Activated naive CD8-positive, alpha-beta T cell treated with anti-CD3 and anti-CD28 coated beads, Interleukin-2, amount 50 U/mL, for 24 hours (primary cell): ENCODE results near the gene LRMDA.

ENCODE experiments used
- ATAC-seq: fragments of 150-1000 bp; cut with Tn5 transposase; one replicate; pipeline ENCODE4 v1.10.0; 2021
- DNase-seq: peaks from one replicate; pipeline ENCODE4 v3.0.0; 2021
- H3K27ac Mint-ChIP-seq: one replicate; pipeline ENCODE4 v1.8.0; 2021; ENCODE audit warnings: mild to moderate bottlenecking, mixed read lengths
- H3K27me3 Mint-ChIP-seq: one replicate; pipeline ENCODE4 v1.8.0; 2021; ENCODE audit warnings: mixed read lengths
- H3K36me3 Mint-ChIP-seq: one replicate; pipeline ENCODE4 v1.8.0; 2021; ENCODE audit warnings: low read depth, mixed read lengths
- H3K4me1 Mint-ChIP-seq: one replicate; pipeline ENCODE4 v1.8.0; 2021; ENCODE audit warnings: mixed read lengths
- H3K4me3 Mint-ChIP-seq: one replicate; pipeline ENCODE4 v1.8.0; 2021; ENCODE audit warnings: mild to moderate bottlenecking, moderate library complexity, mixed read lengths
- H3K9me3 Mint-ChIP-seq: one replicate; pipeline ENCODE4 v1.8.0; 2021; ENCODE audit warnings: mixed read lengths

LRMDA gene

GRCh38 chr10:76291175-76291574 is 859.8 kb downstream of the LRMDA start:
- ATAC-seq (no peak), DNase-seq (no peak)
- H3K9me3 Mint-ChIP-seq = no peaks in the 10 kb centered on the region
- no peaks in the 10 kb centered on the region for H3K4me1 Mint-ChIP-seq
- no peaks in the 10 kb centered on the region for H3K36me3 Mint-ChIP-seq
- no peak overlapping the region for H3K4me3 Mint-ChIP-seq
- H3K27ac Mint-ChIP-seq = no peak overlapping the region
- H3K27me3 Mint-ChIP-seq = no peaks in the 10 kb centered on the region

DNA sequence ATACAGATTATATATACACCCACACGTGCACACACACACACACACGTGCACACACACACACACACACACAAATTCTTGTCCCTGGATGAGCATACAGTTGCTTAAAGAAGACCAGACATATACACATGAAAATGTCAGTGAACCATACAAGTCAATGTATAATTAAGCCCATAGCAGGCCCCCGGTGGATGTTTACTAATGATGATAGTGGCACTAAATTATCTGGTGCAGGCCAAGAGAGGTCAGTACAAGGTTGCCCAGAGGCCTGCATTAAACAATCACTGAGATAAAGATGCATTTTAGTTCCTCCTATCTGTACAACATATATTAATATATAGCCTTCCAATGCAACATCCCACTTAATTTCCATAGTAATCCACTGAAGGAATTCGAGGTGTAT is 860.5 kb downstream of the LRMDA start:
- H3K27me3 Mint-ChIP-seq = no peaks in the 10 kb centered on the region
- no peaks in the 10 kb centered on the region for H3K9me3 Mint-ChIP-seq
- no peaks in the 10 kb centered on the region for H3K36me3 Mint-ChIP-seq
- no peak overlapping the region for H3K27ac Mint-ChIP-seq
- no peak for DNase-seq
- H3K4me3 Mint-ChIP-seq = no peak overlapping the region
- H3K4me1 Mint-ChIP-seq = no peaks in the 10 kb centered on the region
- no peak for ATAC-seq

DNA sequence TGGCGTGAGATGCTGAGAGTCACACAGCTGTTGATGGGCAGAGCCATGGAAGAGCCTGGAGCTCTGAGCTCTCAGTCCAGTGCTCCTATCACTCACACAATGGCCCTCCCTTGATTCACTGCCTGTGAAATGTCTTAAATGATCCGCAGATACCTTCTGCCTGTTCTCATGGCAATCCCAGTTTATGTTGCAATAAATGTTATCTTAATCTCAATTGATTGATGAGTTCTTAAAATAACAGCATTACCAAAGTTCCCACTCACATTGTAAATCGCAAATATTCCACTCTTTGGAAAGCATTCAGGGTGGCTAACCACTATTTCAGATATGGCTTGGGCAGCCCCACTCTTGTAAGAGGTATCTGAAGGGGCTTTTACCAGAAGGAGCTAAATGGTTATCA is 865.5 kb downstream of the LRMDA start:
- no peak for ATAC-seq
- no peak for DNase-seq
- H3K36me3 Mint-ChIP-seq = no peaks in the 10 kb centered on the region
- no peaks in the 10 kb centered on the region for H3K27me3 Mint-ChIP-seq
- H3K4me1 Mint-ChIP-seq = no peaks in the 10 kb centered on the region
- no peaks in the 10 kb centered on the region for H3K9me3 Mint-ChIP-seq
- H3K27ac Mint-ChIP-seq = no peak overlapping the region
- H3K4me3 Mint-ChIP-seq = no peak overlapping the region

DNA sequence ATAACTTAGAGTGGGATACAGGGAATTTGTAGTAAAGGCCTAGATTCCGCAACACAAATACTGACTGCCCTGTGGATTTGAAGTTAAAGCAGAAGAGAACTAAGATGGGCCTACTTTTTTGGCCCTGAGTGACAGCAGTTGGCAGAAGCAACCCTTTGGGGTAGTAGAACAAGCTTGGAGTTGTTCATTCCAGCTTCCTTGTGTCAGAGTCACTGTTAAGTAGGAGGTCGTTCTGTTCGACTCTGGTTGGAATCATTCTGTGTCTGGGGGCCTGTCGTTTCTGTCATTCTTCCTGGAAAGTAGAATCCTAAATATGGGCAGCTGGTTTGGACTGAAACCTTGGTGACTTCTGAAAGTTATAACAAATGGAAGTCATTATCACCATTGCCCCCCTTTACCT is 865.9 kb downstream of the LRMDA start:
- no peak overlapping the region for H3K4me3 Mint-ChIP-seq
- H3K27me3 Mint-ChIP-seq = no peaks in the 10 kb centered on the region
- no peaks in the 10 kb centered on the region for H3K36me3 Mint-ChIP-seq
- H3K27ac Mint-ChIP-seq = no peak overlapping the region
- DNase-seq = no peak
- H3K9me3 Mint-ChIP-seq = no peaks in the 10 kb centered on the region
- ATAC-seq = no peak
- no peaks in the 10 kb centered on the region for H3K4me1 Mint-ChIP-seq

DNA sequence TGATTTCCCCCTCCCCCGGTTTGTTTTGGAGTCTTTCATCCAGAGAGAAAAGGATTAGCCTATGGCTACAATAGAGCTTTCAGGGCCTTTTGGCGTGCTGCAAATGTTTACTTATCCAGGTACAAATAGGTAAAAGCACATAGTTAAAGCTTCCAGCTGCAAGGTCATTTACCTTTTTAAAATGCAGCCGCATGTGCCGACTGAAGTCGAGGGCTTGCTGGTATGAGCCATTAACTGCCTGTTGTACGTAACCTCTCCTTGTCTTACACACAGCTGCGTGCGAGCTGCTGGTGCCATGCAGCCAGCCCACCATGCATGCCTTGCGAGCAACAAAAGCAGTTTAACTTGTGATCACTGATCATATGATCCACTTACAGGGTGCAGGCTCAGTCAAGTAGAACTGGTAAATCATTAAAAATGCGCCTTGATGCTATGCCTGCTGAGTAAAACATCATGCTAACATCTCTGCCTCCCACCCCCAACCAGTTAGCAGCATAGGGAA is 866.4 kb downstream of the LRMDA start:
- ATAC-seq = no peak

DNA sequence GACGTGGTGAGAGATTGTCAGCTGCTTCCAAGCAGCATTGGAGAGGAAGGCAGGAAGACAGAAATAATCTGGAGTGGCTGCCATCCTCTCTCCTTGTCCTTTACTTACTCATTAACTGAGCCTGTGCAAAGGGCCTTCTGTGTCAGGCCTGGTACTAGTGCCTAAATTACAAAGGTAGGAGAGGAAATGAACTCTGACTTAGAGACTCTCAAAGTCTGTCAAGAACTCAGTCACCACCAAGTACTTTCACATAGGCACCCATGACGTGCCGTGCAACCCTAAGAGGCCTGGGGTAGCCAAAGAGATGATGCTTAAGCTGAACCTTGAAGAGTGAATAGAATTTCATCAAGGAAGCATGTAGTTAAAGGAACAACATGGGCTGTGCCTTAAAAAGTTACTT is 866.9 kb downstream of the LRMDA start:
- H3K4me3 Mint-ChIP-seq = no peak overlapping the region
- no peak overlapping the region for H3K27ac Mint-ChIP-seq
- H3K27me3 Mint-ChIP-seq = no peaks in the 10 kb centered on the region
- no peak for ATAC-seq
- no peaks in the 10 kb centered on the region for H3K9me3 Mint-ChIP-seq
- H3K36me3 Mint-ChIP-seq = no peaks in the 10 kb centered on the region
- no peak for DNase-seq
- no peaks in the 10 kb centered on the region for H3K4me1 Mint-ChIP-seq

More for the DNA sequence above, 866.4 kb downstream of the LRMDA start:
- Mint-ChIP-seq H3K36me3 (no peaks in the 10 kb centered on the region), H3K4me3 (no peak overlapping the region), H3K4me1 (no peaks in the 10 kb centered on the region), H3K27me3 (no peaks in the 10 kb centered on the region), H3K27ac (no peak overlapping the region), H3K9me3 (no peaks in the 10 kb centered on the region)
- no peak for DNase-seq

GRCh38 chr10:76299501-76299900 is 868.1 kb downstream of the LRMDA start:
- H3K36me3 Mint-ChIP-seq = no peaks in the 10 kb centered on the region
- no peak overlapping the region for H3K4me3 Mint-ChIP-seq
- H3K27me3 Mint-ChIP-seq = no peaks in the 10 kb centered on the region
- H3K4me1 Mint-ChIP-seq = no peaks in the 10 kb centered on the region
- ATAC-seq = no peak
- H3K9me3 Mint-ChIP-seq = no peaks in the 10 kb centered on the region
- no peak overlapping the region for H3K27ac Mint-ChIP-seq
- no peak for DNase-seq

DNA sequence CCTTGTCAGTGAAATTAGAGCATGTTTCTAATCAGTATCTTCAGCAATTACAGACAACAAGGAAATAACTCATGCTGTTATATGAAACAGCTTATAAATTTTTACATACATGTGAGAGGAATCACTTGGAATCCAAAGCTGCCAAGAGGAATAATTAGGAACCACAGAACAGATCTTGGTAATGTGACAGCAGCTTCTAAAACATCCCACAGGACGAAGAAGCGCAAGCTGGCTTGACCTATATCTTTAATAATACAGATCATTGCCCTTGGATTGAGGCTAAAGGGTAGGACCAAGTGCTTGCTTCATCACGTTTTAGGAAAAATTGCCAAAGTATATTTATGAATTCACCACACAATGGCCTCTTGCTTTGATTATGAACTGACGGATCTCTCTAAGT is 869.8 kb downstream of the LRMDA start:
- H3K9me3 Mint-ChIP-seq = no peaks in the 10 kb centered on the region
- H3K27me3 Mint-ChIP-seq = peaks cover 2% of the 10 kb centered on the region
- DNase-seq = no peak
- ATAC-seq = no peak
- H3K27ac Mint-ChIP-seq = no peak overlapping the region
- H3K36me3 Mint-ChIP-seq = no peaks in the 10 kb centered on the region
- no peaks in the 10 kb centered on the region for H3K4me1 Mint-ChIP-seq
- no peak overlapping the region for H3K4me3 Mint-ChIP-seq

DNA sequence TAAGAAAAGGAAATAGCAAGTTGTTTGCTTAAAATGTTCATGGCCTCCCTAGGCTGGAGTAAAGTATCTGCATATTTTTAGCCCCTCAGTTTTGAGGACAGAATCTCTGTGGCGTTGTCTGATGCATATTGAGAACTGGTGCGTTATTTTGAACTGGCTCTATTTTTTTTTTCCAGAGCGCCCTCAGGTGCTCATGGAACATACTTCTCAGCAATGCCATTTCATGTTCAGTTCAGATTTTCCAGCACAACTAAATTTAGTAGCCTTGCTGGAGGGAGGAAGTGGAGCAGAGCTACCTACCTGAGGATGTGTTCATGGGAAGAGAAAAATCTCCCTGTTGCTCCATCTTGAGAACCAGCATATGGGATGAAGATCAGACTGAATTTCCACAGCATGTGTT is 870.5 kb downstream of the LRMDA start:
- Mint-ChIP-seq H3K9me3 (no peaks in the 10 kb centered on the region), H3K27ac (no peak overlapping the region), H3K27me3 (peaks cover 2% of the 10 kb centered on the region), H3K4me3 (no peak overlapping the region), H3K4me1 (no peaks in the 10 kb centered on the region), H3K36me3 (no peaks in the 10 kb centered on the region)
- no peak for ATAC-seq
- no peak for DNase-seq

- H3K27me3 Mint-ChIP-seq = peaks cover 2% of the 10 kb centered on the region
- H3K4me3 Mint-ChIP-seq = no peak overlapping the region
- H3K36me3 Mint-ChIP-seq = no peaks in the 10 kb centered on the region
- DNase-seq (no peak), ATAC-seq (no peak)
- peaks cover 4% of the 10 kb centered on the region for H3K9me3 Mint-ChIP-seq
- no peaks in the 10 kb centered on the region for H3K4me1 Mint-ChIP-seq
- H3K27ac Mint-ChIP-seq = no peak overlapping the region
These were observed 871.1 kb downstream of the LRMDA start for GRCh38 chr10:76302481-76302880.

GRCh38 chr10:76302961-76303630 is 871.7 kb downstream of the LRMDA start:
- no peak overlapping the region for H3K4me3 Mint-ChIP-seq
- no peak for ATAC-seq

DNA sequence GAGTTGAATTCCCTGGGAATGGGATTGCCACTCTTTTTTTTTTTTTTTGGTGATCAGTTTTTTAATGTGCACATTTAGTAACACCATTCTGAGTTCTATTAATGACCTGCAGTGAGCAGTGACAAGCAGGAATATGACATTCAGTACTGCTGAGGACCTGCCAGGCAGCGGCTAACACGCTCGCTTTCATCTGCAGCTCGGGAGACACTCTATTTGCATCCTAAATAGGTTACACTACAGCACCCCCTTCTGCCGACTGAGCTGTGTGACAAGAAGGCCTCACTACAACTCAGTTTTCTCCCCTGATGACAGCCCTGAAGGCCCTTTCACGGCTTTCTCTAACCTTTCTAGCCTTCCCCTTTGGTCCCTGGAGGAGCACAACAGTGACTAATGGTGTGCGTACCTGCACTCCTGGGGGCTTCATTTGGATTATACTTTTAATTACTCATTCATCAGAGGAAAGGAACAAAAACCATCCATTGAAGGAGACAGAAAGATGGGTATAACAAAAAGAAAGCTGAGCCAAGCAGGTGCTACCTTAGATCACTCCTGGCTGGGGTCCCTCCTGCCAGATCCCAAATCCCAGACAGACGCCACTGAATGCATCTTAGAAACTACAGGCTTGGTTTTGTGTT is 872.4 kb downstream of the LRMDA start:
- Mint-ChIP-seq H3K36me3 (no peaks in the 10 kb centered on the region), H3K4me3 (no peak overlapping the region), H3K27ac (no peak overlapping the region), H3K27me3 (peaks cover 4% of the 10 kb centered on the region), H3K4me1 (no peaks in the 10 kb centered on the region), H3K9me3 (peaks cover 4% of the 10 kb centered on the region)
- DNase-seq = no peak
- peak; percentile 36 for ATAC-seq

More at GRCh38 chr10:76302961-76303630, 871.7 kb downstream of the LRMDA start:
- H3K27me3 Mint-ChIP-seq = peaks cover 4% of the 10 kb centered on the region
- no peak overlapping the region for H3K27ac Mint-ChIP-seq
- H3K36me3 Mint-ChIP-seq = no peaks in the 10 kb centered on the region
- no peak for DNase-seq
- peaks cover 4% of the 10 kb centered on the region for H3K9me3 Mint-ChIP-seq
- no peaks in the 10 kb centered on the region for H3K4me1 Mint-ChIP-seq

- Mint-ChIP-seq H3K4me3 (no peak overlapping the region), H3K27me3 (peaks cover 4% of the 10 kb centered on the region), H3K27ac (no peak overlapping the region), H3K36me3 (no peaks in the 10 kb centered on the region), H3K4me1 (no peaks in the 10 kb centered on the region), H3K9me3 (peaks cover 4% of the 10 kb centered on the region)
- no peak for DNase-seq
- ATAC-seq = no peak
These were observed 874.6 kb downstream of the LRMDA start for GRCh38 chr10:76305930-76306615.

- ATAC-seq (no peak), DNase-seq (no peak)
- Mint-ChIP-seq H3K27ac (no peak overlapping the region), H3K27me3 (peaks cover 4% of the 10 kb centered on the region), H3K9me3 (peaks cover 4% of the 10 kb centered on the region), H3K4me1 (no peaks in the 10 kb centered on the region), H3K36me3 (no peaks in the 10 kb centered on the region), H3K4me3 (no peak overlapping the region)
These were observed 875.4 kb downstream of the LRMDA start for GRCh38 chr10:76306856-76307255.

DNA sequence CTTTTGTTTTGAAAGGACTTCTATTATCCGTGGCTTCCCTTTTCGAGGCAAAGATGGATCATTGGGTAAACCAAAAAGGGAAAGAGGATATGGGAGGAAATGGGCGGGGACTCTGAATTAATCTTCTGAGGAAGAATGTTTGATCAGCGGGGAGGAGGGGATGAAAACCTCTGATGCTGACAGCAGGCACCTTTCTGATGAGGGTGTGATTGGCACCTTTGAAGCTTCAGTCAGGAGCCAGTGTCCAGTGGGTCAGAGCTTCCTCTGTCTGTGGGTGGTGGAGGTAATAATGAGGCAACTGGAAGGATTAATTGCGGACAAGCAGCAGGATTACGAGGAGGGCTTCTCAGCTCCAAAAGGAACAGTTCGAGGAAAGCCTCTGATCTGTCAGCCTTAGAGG is 877.6 kb downstream of the LRMDA start:
- no peak overlapping the region for H3K27ac Mint-ChIP-seq
- peaks cover 4% of the 10 kb centered on the region for H3K27me3 Mint-ChIP-seq
- ATAC-seq (no peak), DNase-seq (no peak)
- H3K4me1 Mint-ChIP-seq = no peaks in the 10 kb centered on the region
- H3K4me3 Mint-ChIP-seq = no peak overlapping the region
- H3K9me3 Mint-ChIP-seq = peaks cover 4% of the 10 kb centered on the region
- H3K36me3 Mint-ChIP-seq = no peaks in the 10 kb centered on the region
